G401.6 (cell line): ENCODE results near the gene PRKCZ.
"Not testable (repeated sequence)": the region's sequence is repeated elsewhere in the genome, so short reads cannot be mapped to it uniquely, and the experiment has no call there.

ENCODE experiments used
- FAIRE-seq: peaks from 2 replicates; lab custom pipeline; 2012; peaks lifted over from hg19 to GRCh38; lab: Jason Lieb, UNC

The PRKCZ gene

DNA sequence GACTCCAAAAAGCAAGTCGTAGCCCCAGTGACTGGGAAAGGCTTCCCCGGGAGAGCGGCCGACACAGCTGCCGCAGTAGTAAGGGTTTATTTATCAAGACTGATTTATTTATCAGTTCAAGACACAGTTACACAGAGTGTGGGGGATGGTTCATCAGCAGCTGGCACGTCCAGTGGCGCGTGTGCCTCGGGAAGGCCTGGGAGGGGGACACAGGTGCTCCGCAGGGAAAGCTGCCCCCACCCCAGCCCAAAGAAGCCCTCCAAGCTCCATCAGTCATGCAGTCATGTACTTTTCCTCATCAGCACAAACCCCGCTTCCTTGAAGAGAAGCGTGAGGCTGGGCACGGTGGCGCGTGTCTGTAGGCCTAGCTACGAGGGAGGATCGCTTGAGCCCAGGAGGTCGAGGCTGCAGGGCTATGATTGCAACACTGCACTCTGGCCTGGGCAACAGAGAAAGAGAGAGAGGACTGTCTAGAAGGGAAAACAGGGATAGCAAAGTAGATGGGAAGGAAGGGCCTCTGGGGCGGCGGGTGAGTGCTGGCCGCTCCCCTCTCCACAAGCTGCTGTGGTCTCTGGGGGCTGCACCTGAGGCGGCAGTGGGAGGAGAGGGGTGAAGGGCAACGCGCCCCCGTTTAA is 53.2 kb downstream of the PRKCZ start:
- FAIRE-seq = no peak

DNA sequence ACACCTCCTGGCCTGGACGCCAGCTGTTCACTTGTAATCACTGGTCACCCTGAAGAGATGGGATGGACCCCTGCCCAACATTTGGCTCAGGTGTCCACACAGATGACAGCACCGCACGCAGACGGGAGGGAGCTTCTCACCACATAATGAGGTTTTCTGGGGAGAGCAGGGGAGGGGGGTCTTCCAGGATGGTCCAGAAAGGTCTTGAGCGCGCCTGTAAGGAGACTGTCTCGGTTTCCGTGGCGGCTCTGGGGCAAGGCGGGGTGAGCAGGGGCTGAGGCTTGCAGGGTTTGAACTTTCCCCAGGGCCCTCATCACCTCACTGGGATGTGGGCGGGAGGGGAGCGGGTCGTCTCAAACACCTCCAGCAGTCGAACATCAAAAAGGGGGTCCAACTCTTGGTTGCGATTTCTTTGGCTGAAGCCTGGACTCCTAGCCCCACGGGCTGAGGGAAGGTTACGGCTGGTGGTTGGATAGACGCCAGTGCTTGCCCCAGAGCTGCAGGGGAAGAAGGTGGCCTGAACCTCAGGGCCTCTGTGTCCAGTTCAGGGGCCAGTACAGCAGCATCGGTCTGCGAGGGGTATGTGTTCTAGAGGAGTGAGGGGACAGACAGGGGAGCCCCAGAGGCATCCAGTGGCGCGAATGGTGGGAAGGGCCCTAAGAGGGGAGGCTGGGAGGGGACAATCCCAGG is 53.8 kb downstream of the PRKCZ start:
- no peak for FAIRE-seq

DNA sequence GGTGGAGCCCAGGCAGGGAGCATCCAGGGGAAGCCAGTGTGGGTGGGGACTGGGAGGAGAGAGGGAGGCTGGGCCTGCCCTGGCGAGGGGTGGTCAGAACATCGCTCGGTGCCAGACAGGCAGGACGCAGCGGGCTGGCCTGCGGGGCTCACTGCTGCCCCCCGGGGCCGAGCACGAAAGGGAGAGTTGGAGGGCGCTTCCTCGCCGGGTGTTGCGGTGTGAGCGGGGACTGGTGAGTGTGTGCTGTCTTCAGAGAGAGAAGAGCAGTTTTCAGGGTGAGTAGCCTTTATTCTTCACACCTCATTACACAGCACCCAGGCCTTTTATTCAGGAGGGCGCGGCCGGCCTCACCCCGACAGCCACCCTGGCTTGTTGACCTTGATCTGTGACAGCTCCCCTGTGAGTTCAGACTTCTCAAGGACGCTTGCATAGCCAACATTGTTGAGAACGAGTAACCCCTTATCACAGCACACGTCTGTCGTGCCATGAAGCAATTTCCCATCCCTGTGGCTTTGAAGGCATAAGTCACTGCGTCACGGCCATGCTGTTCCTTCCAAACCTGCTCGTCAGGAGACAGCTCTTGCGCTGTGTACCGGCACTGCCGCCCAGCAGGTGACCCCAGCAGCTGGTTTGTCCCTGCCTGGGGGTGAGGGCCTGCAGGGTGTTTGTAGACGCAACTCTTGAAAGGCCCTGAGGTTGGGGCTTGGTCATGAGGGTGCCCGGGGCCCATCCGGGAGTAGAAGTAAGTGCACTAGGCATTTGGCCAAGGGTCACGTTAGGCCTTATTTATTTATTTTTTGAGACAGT is 54.6 kb downstream of the PRKCZ start:
- no peak for FAIRE-seq

DNA sequence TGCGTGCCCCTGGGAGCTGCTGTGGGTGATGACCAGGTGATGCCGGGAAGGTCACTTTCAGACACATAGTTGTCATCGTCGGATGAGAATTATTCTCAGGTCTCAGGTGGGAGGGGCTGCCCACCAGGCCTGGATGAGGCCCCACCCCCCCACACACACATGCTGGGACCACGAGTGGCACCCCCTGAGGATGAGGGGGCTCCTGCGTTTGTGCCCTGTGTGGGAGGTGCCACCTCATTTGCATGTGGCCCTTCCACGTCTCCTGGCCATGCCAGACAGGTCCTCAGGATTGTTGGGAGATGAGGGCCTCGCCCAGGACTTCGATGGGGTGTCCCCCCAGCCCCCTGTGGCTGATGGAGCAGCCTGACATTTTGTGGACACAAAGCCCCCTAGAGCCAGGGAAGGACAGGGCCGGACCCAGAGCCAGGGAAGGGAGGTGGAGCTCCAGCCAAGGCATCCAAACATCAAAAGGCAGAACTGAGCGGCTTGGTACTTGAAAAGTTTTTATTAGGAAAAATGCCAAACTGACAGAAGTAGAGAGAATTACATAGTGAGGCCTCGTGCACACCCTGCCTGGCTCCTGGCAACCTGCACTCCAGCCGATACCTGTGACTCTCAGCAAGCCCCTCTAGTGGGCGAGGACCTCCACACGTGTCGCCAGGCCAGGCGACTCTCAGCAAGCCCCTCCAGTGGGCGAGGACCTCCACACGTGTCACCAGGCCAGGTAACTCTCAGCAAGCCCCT is 55.7 kb downstream of the PRKCZ start:
- FAIRE-seq = no peak

DNA sequence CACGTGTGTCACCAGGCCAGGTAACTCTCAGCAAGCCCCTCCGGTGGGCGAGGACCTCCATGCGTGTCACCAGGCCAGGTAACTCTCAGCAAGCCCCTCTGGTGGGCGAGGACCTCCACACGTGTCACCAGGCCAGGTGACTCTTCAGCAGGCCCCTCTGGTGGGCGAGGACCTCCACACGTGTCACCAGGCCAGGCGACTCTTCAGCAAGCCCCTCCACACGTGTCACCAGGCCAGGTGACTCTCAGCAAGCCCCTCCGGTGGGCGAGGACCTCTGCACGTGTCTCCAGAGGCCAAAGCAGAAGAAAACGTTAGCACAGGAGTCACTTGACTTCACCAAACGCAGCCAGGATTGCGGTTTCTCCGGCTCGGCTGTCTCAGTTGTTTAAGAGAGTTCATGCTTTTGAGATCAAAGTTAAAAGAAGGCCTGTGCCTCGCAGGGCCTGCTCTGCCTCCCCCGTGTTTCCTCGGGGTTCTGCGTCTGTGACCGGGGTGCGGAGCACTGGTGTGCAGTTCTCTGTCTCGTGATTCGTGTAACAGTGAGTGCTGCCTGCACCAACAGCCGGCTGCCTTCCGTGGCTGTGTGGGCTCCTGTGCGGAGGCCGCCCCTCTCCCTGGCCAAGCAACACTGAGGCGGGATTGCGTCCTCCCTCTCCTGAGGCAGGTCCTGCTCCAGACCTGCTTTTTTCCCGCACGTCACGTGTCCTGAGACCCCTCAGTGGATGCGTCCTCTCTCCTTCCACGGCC is 56.6 kb downstream of the PRKCZ start:
- no peak for FAIRE-seq

DNA sequence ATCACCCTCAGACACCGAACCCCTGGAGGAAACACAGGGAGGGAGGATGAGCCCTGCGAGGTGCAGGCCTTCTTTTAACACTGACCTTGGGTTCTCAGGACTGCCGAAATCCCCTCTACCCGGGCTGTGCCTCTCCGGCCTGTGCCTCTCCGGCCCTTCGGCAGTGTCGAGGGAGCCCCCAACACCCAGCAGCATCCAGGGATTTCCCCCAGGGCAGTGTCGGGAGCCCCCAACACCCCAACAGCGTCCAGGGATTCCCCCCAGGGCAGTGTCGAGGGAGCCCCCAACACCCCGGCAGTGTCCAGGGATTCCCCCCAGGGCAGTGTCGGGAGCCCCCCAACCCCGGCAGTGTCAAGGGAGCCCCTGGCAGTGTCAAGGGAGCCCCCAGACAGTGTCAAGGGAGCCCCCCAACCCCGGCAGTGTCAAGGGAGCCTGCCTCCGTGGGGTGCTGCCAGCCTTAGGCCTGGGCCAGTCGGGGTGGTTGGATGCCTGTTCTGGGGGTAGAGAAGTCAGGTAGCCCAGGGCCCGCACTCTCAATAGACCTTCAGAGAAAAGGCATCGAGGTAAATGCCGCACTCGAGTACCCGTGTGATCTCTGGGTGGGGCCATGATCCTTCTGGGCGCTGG is 57.5 kb downstream of the PRKCZ start:
- FAIRE-seq = no peak

DNA sequence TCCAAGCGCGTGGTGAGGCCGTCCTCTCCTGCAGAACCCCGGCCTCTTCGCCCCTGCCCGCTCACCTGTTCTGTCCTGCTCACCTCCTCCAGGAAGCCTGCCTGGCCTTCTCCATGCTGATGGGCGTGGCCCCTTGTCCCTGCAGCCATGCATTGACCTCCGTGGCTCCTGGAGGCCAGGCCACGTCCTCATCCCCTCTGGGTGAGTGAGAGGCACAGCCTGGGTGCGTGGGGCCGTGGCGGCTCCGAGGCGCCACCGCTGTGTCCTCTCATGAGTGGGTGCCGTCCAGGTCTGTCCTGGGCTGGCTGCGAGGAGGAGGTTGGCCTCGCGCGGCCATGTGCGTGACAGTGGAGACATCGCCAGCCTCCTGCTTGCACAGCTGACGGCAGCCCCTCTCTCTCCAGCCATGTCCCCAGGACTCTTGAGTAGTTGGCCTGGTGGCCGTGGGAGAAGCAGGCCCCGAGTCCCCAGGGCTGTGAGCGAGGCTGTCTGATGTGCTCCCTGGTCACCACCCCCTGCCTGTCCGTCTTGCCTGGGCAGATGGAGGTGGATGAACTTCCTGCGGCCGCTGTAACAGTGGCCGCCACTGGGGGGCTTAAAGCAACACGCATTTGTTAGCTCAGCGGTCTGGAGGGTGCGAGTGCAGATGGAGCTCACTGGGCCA is 58.1 kb downstream of the PRKCZ start:
- no peak for FAIRE-seq

DNA sequence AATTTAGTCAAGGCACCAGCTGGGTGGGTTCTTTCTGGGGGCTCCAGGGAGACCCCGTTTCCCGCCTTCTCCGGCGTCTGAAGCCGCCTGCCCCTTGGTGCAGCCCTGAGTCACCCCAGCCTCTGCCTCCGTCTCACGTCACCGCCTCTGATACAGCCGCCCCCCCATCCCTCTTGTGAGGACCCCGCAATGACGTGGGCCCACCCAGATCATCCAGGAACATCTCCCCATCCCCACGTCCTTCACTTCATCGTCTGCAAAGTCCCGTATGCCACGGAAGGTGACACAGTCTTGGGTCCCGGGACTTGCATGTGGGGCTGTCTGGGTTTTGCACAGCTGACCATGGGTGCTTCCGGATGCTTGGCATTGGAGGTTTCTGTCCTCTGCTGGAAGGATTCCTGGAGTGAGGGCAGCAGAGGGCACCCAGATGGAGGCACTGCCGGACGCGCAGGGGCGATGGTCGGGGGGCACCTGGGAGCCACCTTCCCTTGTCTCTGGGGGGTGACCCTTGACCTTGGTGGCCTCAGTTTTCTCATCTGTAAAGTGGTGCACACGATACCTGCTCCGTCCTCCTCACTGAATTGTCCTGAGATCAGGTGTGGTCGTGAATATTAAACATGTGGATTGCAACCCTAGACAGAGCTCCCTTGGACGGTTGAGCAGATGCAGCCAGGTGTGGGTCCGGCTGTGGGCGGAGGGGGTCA is 58.8 kb downstream of the PRKCZ start:
- no peak for FAIRE-seq

DNA sequence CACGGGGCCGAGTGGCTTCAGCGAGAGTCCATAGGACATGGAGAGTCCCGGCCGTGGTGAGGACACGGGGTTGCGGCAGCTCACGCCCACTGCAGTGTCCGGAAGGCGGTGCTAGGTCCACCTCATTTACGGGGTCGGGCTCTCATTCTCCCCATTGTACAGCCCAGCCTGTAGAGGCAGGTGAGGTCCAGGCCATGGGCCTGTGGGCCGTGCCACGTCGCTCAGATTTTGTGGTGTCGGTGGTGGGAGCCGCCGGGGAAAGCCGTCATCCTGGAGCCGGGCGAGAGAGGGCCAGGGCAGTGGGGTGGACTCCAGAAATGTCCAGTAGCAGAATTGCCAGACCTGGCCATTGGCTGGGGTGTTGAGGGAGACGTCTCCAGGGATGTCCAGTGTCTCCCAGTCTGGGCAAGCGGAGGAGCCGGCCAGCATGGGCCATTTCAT is 59.4 kb downstream of the PRKCZ start:
- FAIRE-seq = no peak

DNA sequence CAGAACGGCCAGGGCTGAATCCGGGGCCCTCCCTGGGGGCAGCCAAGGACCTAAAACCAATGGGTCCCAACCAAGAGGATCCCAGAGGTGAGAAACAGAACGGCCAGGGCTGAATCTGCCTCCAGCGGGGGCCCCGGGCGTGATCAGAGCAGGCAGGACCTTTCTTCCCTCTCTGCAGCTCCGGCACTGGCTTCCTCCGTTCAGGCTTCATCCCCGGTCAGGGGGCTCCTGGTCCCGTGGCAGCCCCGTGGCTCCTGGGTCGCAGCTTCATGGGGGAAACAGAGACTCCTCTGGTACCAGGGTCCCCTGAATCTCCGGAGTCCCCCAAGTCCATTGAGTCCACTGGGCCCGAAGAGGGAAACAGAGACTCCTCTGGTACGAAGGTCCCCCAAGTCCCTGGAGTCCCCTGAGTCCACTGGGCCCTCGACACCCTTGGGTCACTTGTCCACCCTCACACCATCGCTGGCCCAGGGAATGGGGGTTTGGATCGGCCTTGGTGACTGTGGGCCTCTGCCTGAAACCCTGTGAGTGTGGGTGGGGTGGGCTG is 60.1 kb downstream of the PRKCZ start:
- no peak for FAIRE-seq

DNA sequence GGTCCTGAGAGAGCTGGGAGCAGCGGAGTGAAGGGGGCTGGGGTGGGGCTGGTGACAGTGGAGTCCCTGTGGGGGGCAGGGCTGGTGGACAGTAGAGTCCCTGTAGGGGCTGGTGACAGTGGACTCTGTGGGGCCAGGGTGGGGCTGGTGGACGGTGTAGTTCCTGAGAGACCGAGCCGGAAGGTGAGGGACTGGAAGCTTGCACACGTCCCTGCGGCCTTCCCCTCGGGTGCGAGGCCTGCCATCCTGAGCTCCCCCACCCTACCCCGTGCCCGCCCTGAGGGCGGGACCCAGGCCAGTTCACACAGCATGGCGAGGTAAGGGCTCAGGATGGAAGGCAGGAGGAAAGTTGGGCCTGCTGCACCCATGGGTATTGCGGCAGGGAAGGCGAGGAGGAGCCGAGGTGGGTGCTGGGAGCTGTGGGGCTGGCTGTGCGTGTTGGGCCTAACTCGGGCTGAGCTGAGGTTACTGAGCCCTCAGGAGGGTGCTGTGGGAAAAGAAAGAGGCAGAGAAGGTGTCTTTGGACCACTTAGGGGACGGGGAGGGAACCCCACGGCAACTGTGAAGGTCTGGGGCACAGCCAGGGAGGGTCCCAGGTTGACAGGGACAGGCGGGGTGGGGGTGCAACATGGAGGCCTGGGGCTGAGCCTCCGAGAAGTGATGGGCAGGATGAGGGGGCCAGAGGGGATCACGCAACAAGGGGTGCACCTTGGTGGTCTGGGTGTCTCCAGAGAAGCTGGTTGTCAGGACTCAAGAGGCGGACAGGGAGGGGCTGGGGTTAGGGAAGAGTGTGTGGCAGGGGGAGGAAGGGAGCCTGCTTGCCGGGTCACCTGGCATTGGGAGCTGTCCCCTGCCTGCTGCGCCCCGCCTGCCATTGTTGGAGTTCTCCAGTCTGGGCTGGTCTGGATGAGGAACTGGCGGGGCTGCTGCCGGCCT is 60.8 kb downstream of the PRKCZ start:
- no peak for FAIRE-seq

DNA sequence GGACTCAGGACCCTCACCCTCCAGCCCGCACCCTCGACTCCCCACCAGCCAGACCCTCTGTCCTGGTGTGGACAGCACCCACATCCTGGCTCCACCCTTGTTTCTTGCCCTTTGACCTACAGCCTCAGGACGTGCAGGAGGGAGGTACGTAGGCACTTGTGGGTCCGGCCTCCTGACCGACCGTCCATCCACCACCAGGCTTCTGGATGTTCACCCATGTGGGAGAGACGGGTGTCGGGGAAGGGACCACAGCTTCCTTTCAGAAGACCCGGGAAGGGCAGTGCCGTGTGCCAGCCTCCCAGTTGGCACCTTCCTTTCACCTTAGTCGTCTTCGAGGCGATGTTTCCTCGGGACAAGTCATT is 61.4 kb downstream of the PRKCZ start:
- no peak for FAIRE-seq

DNA sequence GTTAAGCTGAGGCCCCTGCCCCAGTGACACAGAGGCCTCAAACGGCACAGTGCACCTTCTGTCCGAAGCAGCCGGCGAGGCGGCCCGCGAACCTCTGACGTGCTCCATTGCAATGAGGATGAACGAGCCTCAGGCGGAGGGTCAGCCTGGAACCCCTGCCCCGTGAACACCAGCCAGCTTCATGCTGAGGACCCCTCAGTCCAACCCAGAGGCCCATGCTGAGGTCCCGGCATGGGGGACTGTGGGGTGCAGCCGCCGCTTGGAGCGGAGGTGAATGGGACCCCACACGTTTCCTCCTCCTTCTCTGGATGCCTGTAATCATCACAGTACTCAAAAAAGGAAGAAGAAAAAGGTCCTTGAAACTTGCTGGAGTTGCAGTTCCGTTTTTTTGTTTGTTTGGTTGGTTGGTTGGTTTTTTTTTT is 62.1 kb downstream of the PRKCZ start:
- no peak for FAIRE-seq

DNA sequence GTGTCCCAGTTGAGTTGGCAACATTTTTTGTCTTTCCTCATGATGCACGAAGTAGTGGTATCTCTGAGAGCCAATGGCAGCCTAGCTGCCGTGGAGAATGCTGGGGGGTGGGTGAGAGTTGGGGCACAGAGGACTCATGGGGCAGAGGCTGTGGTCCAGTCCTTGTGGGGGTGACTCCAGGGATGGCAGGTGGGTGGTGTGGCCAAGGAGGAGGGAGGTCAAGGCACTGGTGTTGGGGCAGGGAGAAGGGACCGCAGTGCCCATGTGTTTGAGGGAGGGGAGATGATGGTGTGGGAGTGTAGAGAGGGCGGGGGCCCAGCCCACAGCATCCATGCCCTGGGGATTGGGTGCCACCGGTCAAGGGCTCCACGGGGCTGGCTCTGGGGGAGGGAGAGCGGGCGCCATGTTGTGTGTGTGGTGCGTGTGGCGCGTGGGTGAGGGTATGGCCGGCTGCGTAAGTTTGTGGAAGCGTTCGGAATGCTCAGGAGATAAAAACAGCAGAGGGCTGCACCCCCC is 63.5 kb downstream of the PRKCZ start:
- no peak for FAIRE-seq

DNA sequence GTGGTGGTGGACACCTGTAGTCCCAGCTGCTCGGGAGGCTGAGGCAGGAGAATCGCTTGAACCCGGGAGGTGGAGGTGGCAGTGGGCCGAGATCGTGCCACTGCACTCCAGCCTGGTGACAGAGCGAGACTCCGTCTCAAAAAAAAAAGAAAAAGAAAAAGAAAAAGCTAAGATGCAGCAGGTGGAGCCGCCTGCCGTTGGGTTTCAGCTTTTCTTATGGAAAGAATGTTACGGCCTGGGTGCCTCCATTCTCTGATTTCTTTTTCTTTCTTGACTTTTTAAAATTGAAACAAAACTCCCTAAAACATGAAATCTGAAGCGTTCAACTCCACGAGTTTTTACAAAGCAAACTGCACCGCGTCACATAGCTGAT is 64.4 kb downstream of the PRKCZ start:
- not testable (repeated sequence) for FAIRE-seq

DNA sequence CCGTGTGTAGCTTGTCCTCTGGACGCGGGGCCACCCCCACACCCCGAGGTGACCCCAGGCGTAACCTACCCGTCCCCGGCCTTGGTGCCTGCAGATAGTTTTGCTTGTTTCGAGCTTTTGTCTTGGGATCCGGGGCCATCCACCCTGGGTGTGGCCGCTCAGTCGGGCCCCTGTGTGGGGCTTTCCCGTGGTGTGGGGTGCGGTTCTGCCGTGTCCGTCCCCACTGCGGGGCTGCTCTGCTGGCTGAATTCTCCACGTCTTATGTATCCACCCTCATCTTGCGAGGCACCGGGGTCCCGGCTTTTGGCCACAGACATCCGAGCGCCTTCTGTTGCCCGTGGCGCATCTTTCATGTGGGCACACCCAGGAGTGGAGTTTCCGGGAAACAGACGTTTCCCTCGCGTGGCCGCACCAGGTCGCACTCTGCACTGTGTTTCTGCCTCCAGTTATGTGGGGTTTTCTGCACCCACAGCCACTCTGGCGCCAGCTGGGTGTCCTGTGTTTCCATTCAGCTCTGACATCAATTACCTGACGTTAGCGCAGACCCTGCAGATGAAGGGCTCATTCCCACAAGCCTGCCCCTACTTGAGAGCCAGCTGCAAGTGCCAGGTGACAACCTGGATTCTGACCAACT is 64.9 kb downstream of the PRKCZ start:
- no peak for FAIRE-seq

DNA sequence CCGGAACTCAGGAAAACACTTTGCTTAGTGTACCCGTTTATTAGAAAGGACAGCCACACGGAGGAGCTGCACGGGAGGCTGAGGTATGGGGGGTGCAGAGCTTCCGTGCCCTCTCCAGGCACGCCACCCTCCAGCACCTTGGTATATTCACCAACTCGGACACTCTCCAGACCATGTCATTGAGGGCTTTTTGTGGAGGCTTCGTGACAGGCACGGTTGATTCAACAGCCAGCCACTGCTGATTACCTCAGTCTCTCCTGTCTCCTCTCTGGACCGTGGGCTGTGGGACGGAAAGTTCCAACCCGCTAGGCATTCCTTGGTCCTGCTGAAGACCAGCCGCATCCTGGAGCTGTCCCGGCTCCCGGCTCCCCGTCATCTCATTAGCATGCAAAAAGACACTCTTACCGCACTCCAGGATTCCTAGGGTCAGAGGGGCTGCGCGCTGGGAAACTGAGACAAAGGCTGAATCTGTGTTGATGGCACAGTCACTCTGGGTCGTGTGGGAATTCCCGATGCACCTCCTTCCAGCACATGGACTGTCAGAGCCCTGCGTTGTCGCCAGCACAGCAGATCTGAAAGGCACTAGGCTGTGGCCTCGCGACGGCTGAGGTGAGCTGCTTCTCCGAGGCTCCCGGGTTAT is 65.6 kb downstream of the PRKCZ start:
- FAIRE-seq = no peak

DNA sequence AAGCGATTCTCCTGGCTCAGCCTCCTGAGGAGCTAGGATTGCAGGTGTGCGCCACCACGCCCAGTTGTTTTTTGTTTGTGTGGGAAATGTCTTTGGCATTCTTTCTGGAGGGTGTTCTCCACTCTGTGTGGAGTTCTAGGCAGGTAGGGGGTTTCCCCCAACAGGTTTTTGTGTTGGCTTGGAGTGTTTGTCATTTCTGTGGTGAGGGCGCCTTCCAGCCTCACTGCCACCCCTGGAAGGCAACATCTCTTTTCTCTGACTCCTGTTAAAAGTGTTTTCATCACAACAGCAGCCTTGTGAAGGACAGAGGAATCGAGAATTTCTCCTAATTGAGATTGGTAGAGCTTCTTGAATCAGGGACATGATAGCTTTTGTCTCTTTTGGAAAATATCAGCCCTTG is 69.7 kb downstream of the PRKCZ start:
- no peak for FAIRE-seq
